Tibial nerve (tissue), 4 donors: ENCODE data around the gene SCCPDH. TPM values are rescaled to one million over a fixed set of nuclear protein-coding genes. Genes with fewer than 3 reads are reported as not detected.
A peak's percentile ranks its signal among the peaks of the same experiment; 100 is the strongest.
"Not testable (repeated sequence)": the region's sequence is repeated elsewhere in the genome, so short reads cannot be mapped to it uniquely, and the experiment has no call there.

Experiments
- DNase-seq, 2 donors: peaks; one replicate each; pipeline ENCODE4 v3.0.0-alpha.2; 2019; ENCODE audit warnings: low spot score in 2 of 2
- H3K27ac ChIP-seq, 4 donors: fragments of 200-600 bp; sonication (generic) in 3 of 4; one replicate each; pipeline ENCODE4 v1.5.1; 2017 to 2019; ENCODE audit warnings: mild to moderate bottlenecking in 1 of 4
- H3K27me3 ChIP-seq, 2 donors: fragments of 200-600 bp; sonication (generic) in 1 of 2; one replicate each; pipeline versions ENCODE4 v1.5.1 to v1.6.0; 2017 to 2019
- H3K36me3 ChIP-seq, 3 donors: fragments of 200-600 bp; sonication (generic); one replicate each; pipeline ENCODE4 v1.5.1; 2018 to 2019
- H3K4me1 ChIP-seq, 4 donors: fragments of 200-600 bp; sonication (generic) in 3 of 4; one replicate each; pipeline ENCODE4 v1.5.1; 2017 to 2019
- H3K4me3 ChIP-seq, 4 donors: fragments of 200-600 bp; sonication (generic) in 3 of 4; one replicate each; pipeline ENCODE4 v1.5.1; 2017 to 2019; ENCODE audit warnings: mild to moderate bottlenecking in 1 of 4, moderate library complexity in 1 of 4
- H3K9me3 ChIP-seq, 4 donors: fragments of 200-600 bp; sonication (generic) in 3 of 4; one replicate each; pipeline ENCODE4 v1.5.1; 2017 to 2019
- EP300 ChIP-seq, 2 donors: sonication (generic); formaldehyde crosslinking; IDR thresholded peaks; one replicate each; pipeline ENCODE4 v1.6.1; 2017; ENCODE audit warnings: antibody characterized with exemption in 2 of 2, mild to moderate bottlenecking in 1 of 2
- POLR2A ChIP-seq, 2 donors: fragments of 450-650 bp; IDR thresholded peaks; one replicate each; pipeline ENCODE4 v1.6.1; 2017; ENCODE audit warnings: antibody characterized with exemption in 2 of 2, mild to moderate bottlenecking in 2 of 2, moderate library complexity in 2 of 2
- WGBS, 2 donors: methylation state at CpG; one replicate each; pipeline ENCODE4 v1.1.5; 2018; 5-methylcytosine and 5-hydroxymethylcytosine counted together
- total RNA-seq, 4 donors: library from RNA; depleted of rRNA; stranded (reverse); fragments of >200 nt; gene quantifications; one replicate each; pipeline ENCODE4 v1.1.0, GENCODE V29; 2016
- TF ChIP-seq, protein P1 (sequence below), 5 experiments: fragments of 200-600 bp in 3 of 5; fragments of 450-650 bp in 2 of 5; sonication (generic) in 3 of 5; IDR thresholded peaks; one replicate each; pipeline ENCODE4 v1.5.1; 2016 to 2019; ENCODE audit warnings: antibody characterized with exemption in 5 of 5, mild to moderate bottlenecking in 3 of 5, moderate library complexity in 2 of 5

The SCCPDH gene
- total RNA-seq, 4 donors from 2014 or later = 61.2 to 109 (median 74.6) TPM

- H3K4me3 ChIP-seq = no peak overlapping the region
- peak overlapping the region; percentile 84 to 99 (median 94) for H3K27ac ChIP-seq
- no peaks in the 10 kb centered on the region for H3K27me3 ChIP-seq
- peaks cover 3 to 54% (median 7%) of the 10 kb centered on the region in 3 donors for H3K36me3 ChIP-seq
- peaks cover 0 to 31% (median 6%) of the 10 kb centered on the region in 4 donors for H3K4me1 ChIP-seq
- DNase-seq = no peak
- peaks cover 0 to 2% (median 0%) of the 10 kb centered on the region in 4 donors for H3K9me3 ChIP-seq
- 84 to 85% methylated on average over 3 of the region's 3 CpGs for WGBS, 2 donors
- TF ChIP-seq, protein P1, sequence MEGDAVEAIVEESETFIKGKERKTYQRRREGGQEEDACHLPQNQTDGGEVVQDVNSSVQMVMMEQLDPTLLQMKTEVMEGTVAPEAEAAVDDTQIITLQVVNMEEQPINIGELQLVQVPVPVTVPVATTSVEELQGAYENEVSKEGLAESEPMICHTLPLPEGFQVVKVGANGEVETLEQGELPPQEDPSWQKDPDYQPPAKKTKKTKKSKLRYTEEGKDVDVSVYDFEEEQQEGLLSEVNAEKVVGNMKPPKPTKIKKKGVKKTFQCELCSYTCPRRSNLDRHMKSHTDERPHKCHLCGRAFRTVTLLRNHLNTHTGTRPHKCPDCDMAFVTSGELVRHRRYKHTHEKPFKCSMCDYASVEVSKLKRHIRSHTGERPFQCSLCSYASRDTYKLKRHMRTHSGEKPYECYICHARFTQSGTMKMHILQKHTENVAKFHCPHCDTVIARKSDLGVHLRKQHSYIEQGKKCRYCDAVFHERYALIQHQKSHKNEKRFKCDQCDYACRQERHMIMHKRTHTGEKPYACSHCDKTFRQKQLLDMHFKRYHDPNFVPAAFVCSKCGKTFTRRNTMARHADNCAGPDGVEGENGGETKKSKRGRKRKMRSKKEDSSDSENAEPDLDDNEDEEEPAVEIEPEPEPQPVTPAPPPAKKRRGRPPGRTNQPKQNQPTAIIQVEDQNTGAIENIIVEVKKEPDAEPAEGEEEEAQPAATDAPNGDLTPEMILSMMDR (IDR thresholded peaks at IDR 0.05) = no peak
- TF ChIP-seq POLR2A (IDR thresholded peaks at IDR 0.05) (no peak), EP300 (IDR thresholded peaks at IDR 0.05) (no peak)
Measured at GRCh38 chr1:246727594-246727993, 3.4 kb downstream of the SCCPDH start.

GRCh38 chr1:246728311-246728710, 4.1 kb downstream of the SCCPDH start:
- H3K36me3 ChIP-seq = peaks cover 3 to 61% (median 7%) of the 10 kb centered on the region in 3 donors
- peaks cover 0 to 2% (median 0%) of the 10 kb centered on the region in 4 donors for H3K9me3 ChIP-seq
- H3K27me3 ChIP-seq = no peaks in the 10 kb centered on the region
- no peak overlapping the region for H3K4me3 ChIP-seq
- no peak for TF ChIP-seq POLR2A (IDR thresholded peaks at IDR 0.05)
- TF ChIP-seq, protein P1 (IDR thresholded peaks at IDR 0.05) = no peak
- TF ChIP-seq EP300 (IDR thresholded peaks at IDR 0.05) = no peak
- WGBS, 2 donors = 78 to 79% methylated on average over 4 of the region's 4 CpGs
- DNase-seq = no peak
- peaks cover 0 to 28% (median 6%) of the 10 kb centered on the region in 4 donors for H3K4me1 ChIP-seq
- H3K27ac ChIP-seq = peak overlapping the region in 3 of 4 donors; percentile 91 to 99 (median 97)

DNA sequence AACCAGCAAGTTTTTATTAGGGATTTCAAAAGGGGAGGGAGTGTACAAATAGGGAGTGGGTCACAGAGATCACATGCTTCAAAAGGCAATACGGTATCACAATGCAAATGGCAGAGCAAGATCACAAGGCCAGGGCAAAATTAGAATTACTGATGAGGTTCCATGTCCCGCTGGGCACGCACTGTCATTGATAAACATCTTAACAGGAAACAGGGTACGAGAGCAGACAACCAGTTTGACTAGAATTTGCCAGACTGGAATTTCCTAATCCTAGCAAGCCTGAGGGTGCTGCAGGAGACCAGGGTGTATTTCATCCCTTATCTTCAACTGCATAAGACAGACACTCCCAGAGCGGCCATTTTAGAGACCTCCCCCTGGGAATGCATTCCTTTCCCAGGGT, 4.8 kb downstream of the SCCPDH start:
- WGBS, 2 donors = 68 to 78% methylated on average over 5 of the region's 5 CpGs

GRCh38 chr1:246730839-246731238, 6.6 kb downstream of the SCCPDH start:
- TF ChIP-seq POLR2A (IDR thresholded peaks at IDR 0.05) = no peak
- TF ChIP-seq EP300 (IDR thresholded peaks at IDR 0.05) = no peak
- Histone ChIP-seq H3K27ac (peak overlapping the region in 2 of 4 donors; percentile 59 to 75), H3K4me3 (no peak overlapping the region), H3K36me3 (peaks cover 7 to 83% (median 8%) of the 10 kb centered on the region in 3 donors), H3K27me3 (no peaks in the 10 kb centered on the region), H3K4me1 (peaks cover 0 to 35% (median 9%) of the 10 kb centered on the region in 4 donors), H3K9me3 (peaks cover 0 to 2% (median 0%) of the 10 kb centered on the region in 4 donors)
- WGBS, 2 donors = 92 to 95% methylated on average over 8 of the region's 8 CpGs
- no peak for DNase-seq

More for the DNA sequence above, 4.8 kb downstream of the SCCPDH start:
- not testable (repeated sequence) for H3K9me3 ChIP-seq, DNase-seq, H3K4me3 ChIP-seq, H3K27me3 ChIP-seq
- Histone ChIP-seq H3K27ac (peak overlapping the region in 3 of 4 donors; percentile 91 to 99 (median 97)), H3K36me3 (peaks cover 3 to 69% (median 7%) of the 10 kb centered on the region in 3 donors), H3K4me1 (peaks cover 0 to 31% (median 6%) of the 10 kb centered on the region in 4 donors)

GRCh38 chr1:246731873-246732272, 7.7 kb downstream of the SCCPDH start:
- DNase-seq, H3K9me3 ChIP-seq, H3K27me3 ChIP-seq, H3K27ac ChIP-seq, H3K4me3 ChIP-seq: not testable (repeated sequence)
- Histone ChIP-seq H3K36me3 (peaks cover 7 to 93% (median 8%) of the 10 kb centered on the region in 3 donors), H3K4me1 (peaks cover 0 to 32% (median 9%) of the 10 kb centered on the region in 4 donors)
- WGBS, 2 donors = 98 to 99% methylated on average over 3 of the region's 3 CpGs

GRCh38 chr1:246733704-246734103, 9.5 kb downstream of the SCCPDH start:
- Histone ChIP-seq H3K27ac (peak overlapping the region in 1 of 4 donors; percentile 58), H3K9me3 (peaks cover 0 to 2% (median 0%) of the 10 kb centered on the region in 4 donors), H3K4me3 (no peak overlapping the region), H3K27me3 (no peaks in the 10 kb centered on the region), H3K4me1 (peaks cover 0 to 16% (median 4%) of the 10 kb centered on the region in 4 donors), H3K36me3 (peaks cover 7 to 97% (median 8%) of the 10 kb centered on the region in 3 donors)
- TF ChIP-seq EP300 (IDR thresholded peaks at IDR 0.05) (no peak), POLR2A (IDR thresholded peaks at IDR 0.05) (no peak)
- TF ChIP-seq, protein P1 (IDR thresholded peaks at IDR 0.05) = no peak
- no peak for DNase-seq
